Testis (tissue), 2 donors: Measurements from ENCODE around the gene SPATA32.

Experiments
- CTCF ChIP-seq, 3 experiments: fragments of 450-650 bp in 2 of 3; fragments of 200-600 bp in 1 of 3; sonication (generic) in 1 of 3; IDR thresholded peaks; one replicate each; pipeline ENCODE4 v1.5.1; 2016 to 2019; ENCODE audit warnings: antibody characterized with exemption in 3 of 3, mild to moderate bottlenecking in 2 of 3, moderate library complexity in 1 of 3
- POLR2A ChIP-seq: fragments of 450-650 bp; IDR thresholded peaks from one replicate; pipeline ENCODE4 v1.6.1; 2017; ENCODE audit warnings: antibody characterized with exemption, mild to moderate bottlenecking, moderate library complexity

DNA sequence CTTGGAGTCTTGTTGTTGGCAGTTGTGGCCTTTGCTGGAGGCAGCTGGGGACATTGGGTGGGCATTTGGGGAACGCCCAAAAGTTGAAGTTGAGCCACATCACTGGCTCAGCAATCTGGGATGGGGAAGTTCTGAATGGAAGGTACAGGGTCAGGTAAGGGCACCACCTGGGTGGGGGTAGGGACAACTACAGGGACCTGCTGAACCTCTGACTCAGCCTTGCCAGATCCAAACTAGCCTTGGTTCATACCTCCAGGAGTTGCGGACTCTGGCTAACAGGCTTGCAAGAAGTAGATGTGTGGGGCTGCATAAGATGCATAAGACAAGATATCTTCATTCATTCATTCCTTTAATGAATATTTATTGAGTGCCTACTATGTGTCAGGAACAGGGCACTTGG is 24.2 kb downstream of the SPATA32 start:
- no peak for TF ChIP-seq CTCF (IDR thresholded peaks at IDR 0.05)
- no peak for TF ChIP-seq POLR2A
